Epithelial cell of esophagus (primary cell): ENCODE data around the gene FADS6.
A peak's percentile ranks its signal among the peaks of the same experiment; 100 is the strongest.

Source experiments
- DNase-seq: peaks from one replicate; pipeline ENCODE4 v3.0.0; 2010; ENCODE audit warnings: low read depth
- H3K4me3 ChIP-seq: 2 replicates; pipeline ENCODE4 v1.5.1; 2011; ENCODE audit warnings: mild to moderate bottlenecking, low read length, control low read depth
- TF ChIP-seq, protein P1 (sequence below): IDR thresholded peaks from 2 replicates; pipeline ENCODE4 v1.5.1; 2011; ENCODE audit warnings: low read depth, mild to moderate bottlenecking, low read length, control low read depth, inconsistent platforms; ENCODE audit not compliant: insufficient read depth; ENCODE audit errors: missing control alignments

The FADS6 gene, protein sequence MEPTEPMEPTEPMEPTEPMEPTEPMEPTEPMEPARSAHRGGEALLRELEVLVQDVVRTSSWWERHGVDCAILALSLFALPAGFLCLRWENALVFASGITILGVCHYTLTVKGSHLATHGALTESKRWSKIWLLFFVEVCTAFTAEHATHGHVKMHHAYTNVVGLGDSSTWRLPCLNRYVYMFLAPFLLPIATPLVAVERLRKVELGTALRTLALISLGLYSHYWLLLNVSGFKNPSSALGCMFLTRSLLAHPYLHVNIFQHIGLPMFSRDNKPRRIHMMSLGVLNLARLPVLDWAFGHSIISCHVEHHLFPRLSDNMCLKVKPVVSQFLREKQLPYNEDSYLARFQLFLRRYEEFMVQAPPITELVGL

DNA sequence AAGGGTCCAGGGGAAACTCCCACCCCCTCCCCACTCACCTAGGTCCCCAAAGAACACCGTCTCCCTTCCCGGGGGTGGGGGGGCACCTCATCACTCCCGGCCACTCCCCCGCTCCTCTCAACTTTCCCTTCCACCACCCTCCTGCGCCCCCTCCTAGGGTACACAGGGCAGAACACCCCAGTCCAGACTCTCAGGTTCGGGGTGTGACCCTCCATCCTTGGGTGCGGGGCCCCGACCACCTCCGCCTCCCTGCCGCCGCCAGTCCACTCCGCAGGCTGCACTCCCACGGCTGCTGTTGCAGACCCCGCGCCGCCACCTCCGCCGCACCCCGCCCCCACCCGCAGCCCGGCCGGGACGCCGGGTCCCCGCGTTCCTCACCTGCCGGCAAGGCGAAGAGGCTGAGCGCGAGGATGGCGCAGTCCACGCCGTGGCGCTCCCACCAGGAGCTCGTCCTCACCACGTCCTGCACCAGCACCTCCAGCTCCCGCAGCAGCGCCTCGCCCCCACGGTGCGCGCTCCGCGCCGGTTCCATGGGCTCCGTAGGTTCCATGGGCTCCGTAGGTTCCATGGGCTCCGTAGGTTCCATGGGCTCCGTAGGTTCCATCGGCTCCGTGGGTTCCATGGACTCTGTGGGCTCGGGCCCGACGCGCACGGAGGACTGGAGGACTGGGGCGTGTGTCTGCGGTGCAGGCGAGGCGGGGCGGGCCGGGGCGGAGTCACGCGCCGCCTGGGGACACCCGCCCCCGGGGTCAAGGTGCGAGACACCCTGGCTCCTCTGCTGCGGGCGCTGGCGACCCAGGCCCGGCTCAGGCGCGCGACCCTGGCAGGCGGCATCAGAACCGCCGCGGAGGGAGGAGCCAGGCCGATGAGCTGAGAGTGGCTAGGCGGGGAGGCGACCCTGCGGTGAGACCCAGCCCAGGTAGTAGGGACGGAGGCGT lies at the start of gene FADS6:
TSS of gene FADS6 (minus strand) at position 660 of the 938 bp plus-strand sequence. CDS start at position 622, 38 bp downstream.
- no peak for DNase-seq

DNA sequence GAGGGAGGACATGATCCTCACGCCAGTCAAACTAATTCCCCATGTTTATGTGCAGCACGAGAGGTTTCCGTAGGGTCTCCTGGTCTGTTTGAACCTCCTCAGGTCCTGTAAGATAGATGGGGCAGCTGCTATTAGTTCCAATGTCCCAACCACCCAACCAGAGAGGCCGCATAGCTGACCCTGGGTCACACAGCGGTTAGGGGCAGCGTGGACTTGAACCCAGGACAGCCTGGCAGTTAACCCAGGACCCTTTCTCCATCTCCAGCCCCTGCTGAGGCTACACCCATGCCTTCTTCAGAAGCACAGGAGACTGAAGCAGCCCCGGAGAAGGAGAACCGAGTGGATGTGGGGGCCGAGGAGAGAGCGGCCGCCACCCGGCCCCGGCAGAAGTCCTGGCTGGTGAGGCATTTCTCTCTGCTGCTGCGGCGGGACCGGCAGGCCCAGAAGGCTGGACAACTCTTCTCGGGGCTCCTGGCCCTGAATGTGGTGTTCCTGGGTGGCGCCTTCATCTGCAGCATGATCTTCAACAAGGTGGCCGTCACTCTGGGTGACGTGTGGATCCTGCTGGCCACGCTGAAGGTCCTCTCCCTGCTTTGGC lies 47.8 kb upstream of the FADS6 start:
- TF ChIP-seq, protein P1, sequence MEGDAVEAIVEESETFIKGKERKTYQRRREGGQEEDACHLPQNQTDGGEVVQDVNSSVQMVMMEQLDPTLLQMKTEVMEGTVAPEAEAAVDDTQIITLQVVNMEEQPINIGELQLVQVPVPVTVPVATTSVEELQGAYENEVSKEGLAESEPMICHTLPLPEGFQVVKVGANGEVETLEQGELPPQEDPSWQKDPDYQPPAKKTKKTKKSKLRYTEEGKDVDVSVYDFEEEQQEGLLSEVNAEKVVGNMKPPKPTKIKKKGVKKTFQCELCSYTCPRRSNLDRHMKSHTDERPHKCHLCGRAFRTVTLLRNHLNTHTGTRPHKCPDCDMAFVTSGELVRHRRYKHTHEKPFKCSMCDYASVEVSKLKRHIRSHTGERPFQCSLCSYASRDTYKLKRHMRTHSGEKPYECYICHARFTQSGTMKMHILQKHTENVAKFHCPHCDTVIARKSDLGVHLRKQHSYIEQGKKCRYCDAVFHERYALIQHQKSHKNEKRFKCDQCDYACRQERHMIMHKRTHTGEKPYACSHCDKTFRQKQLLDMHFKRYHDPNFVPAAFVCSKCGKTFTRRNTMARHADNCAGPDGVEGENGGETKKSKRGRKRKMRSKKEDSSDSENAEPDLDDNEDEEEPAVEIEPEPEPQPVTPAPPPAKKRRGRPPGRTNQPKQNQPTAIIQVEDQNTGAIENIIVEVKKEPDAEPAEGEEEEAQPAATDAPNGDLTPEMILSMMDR, result no peak
- H3K4me3 ChIP-seq, result no peak overlapping the region
- DNase-seq, result no peak

More for the DNA sequence above, at the start of gene FADS6:
- peak within 1 kb of the TSS; percentile 34 for H3K4me3 ChIP-seq
- TF ChIP-seq, protein P1, result no peak

DNA sequence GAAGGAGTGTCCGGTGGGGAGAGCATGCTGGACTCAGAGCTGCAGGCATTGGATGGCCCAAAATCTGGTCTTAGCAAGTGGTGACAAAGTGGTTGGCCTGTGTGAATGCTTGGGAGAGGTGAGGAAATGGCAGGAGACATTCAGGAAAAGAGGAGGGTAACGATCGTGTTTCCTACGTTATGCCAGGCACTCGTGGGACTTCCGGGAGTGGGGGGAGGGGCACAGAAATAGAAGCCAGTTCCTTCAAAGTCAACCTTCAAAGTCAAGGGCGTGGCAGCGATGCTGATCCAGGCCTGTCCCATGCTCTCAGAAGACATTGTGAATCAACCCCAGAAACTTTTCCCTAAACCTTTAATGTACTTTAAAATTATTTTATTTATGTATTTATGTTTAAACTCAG lies 46.1 kb upstream of the FADS6 start:
- no peak overlapping the region for H3K4me3 ChIP-seq
- DNase-seq, result no peak
- TF ChIP-seq, protein P1, result no peak

DNA sequence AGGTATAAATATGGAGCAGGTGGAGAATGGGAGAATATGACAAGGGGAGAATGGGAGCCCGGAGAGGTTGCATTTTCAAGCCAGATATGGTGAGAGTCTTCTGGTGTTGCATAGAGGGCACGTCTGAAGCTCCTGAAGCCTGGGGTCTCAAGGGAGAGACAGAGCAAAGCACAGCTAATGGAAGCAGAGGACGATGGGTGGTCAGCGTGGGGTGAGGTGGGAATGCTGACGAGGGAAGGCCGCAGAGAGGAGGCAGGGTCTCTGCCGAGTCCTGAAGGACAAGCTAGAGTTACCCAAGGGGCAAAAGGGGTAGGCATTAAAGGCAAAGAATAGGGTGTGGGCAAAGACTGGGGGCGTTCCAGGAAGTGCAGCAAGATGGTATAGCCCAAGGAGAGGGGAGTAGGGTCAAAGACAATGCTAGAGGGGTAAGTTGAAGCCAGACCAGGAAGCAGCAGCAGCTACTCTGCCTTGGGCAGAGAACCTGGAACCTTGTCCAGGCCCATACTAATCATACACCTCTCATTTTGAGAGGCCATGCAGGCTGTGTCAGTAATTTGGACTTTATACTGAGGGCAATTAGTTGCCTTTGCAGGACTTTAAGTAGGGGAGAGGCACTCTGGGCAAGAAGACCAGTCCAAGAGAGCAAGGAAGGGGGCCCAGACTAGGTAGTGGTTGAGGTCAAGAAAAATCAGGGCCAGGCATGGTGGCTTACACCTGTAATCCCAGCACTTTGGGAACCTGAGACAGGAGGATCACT lies 44.9 kb upstream of the FADS6 start:
- TF ChIP-seq, protein P1, result no peak
- no peak for DNase-seq
- H3K4me3 ChIP-seq, result no peak overlapping the region

DNA sequence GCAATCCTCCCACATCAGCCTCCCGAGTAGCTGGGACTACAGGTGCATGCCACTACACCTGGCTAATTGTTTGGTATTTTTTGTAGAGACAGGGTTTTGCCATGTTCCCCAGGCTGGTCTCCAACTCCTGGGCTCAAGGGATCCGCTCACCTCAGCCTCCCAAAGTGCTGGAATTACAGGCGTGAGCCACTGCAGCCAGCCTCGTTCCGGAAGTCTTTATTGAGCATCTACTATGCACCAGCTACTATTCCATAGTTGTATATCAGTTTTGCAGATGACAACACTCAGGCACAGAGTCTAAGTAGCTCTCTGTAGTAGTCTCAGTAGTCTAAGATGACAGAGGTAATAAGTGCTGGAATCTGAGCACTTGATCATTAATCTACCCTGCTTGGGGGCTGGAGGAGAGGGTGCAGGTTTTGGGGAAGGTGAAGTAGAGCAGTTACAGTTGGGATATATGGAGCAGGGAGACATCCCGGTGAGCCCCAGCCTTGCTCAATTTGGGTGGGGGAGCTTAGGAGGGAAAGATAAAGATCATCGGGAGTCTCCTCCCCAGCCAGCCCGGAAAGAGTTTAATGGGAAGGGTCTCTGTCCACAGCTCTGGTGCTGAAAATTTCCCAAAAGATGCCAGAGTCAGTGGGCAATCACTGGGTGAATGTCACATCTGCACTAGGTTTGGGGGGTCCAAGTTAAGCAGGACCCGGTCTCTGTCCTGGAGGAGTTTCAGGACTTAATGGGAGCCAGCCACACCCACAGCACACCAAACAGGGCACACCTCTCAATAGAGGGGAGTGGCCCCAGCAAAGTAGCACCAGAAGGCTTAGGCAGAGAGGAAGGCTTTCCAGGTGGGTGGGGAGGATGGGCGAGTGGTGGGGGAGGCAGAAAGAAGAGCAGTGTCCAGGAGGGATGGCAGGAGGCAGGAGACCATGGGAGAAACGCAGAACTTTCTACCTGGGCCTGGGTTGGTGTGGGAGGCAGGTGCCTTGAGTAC lies 43.9 kb upstream of the FADS6 start:
- no peak overlapping the region for H3K4me3 ChIP-seq
- no peak for DNase-seq
- TF ChIP-seq, protein P1, result no peak

DNA sequence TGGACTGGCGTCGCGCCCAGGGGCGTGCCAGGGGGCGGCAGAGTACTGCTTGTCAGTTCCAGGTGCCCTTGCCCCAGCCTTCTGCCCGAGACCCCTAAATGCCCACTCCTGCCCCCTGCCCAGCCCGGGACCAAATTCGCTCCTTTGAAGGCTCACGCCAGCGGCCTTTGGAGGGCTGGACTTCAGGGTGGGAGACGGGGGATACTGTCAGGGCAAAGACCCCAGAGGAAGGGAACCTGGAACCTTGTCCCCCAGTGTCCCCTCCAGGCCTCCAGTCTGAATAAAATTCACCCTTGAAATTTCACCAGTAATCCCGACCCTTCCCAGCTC lies 43.0 kb upstream of the FADS6 start:
- TF ChIP-seq, protein P1, result no peak

More for the DNA sequence above, 43.0 kb upstream of the FADS6 start:
- no peak for DNase-seq
- H3K4me3 ChIP-seq, result no peak overlapping the region
